HFF-Myc (cell line): ENCODE data around the gene RRAS2.
"Not testable (repeated sequence)": the region's sequence is repeated elsewhere in the genome, so short reads cannot be mapped to it uniquely, and the experiment has no call there.

Experiments
- DNase-seq: peaks from one replicate; pipeline ENCODE4 v3.0.0-alpha.2; 2011; ENCODE audit warnings: low read depth; ENCODE audit errors: extremely low read depth
- H3K4me3 ChIP-seq: replicated peaks from 2 replicates; pipeline ENCODE4 v1.5.1; 2011; ENCODE audit warnings: low read depth, mild to moderate bottlenecking, control low read depth, low read length
- CTCF ChIP-seq: IDR thresholded peaks from 2 replicates; pipeline ENCODE4 v1.5.1; 2012; ENCODE audit warnings: mild to moderate bottlenecking, low read depth, low read length, control low read depth; ENCODE audit errors: missing control alignments

Gene RRAS2

GRCh38 chr11:14347991-14348390, 11.0 kb downstream of the RRAS2 start:
- DNase-seq: no peak
- TF ChIP-seq CTCF: no peak
- no peak overlapping the region for H3K4me3 ChIP-seq

- no peak overlapping the region for H3K4me3 ChIP-seq
- no peak for DNase-seq
- no peak for TF ChIP-seq CTCF
Measured at GRCh38 chr11:14347494-14347893, 11.5 kb downstream of the RRAS2 start.

- DNase-seq: no peak
- no peak for TF ChIP-seq CTCF
- H3K4me3 ChIP-seq: no peak overlapping the region
Measured at GRCh38 chr11:14346303-14346955, 12.6 kb downstream of the RRAS2 start.

GRCh38 chr11:14345668-14346067, 13.3 kb downstream of the RRAS2 start:
- no peak overlapping the region for H3K4me3 ChIP-seq
- no peak for TF ChIP-seq CTCF
- no peak for DNase-seq

- DNase-seq, H3K4me3 ChIP-seq: not testable (repeated sequence)
Measured at GRCh38 chr11:14345016-14345415, 14.0 kb downstream of the RRAS2 start.

- DNase-seq: peak; percentile 37
- TF ChIP-seq CTCF: no peak
- no peak overlapping the region for H3K4me3 ChIP-seq
Measured at GRCh38 chr11:14342906-14343305, 16.1 kb downstream of the RRAS2 start.

- no peak overlapping the region for H3K4me3 ChIP-seq
- DNase-seq: no peak
- TF ChIP-seq CTCF: no peak
Measured at GRCh38 chr11:14341968-14342367, 17.0 kb downstream of the RRAS2 start.
